K562 (cell line): Measurements from ENCODE around the gene PLEKHG4B. TPM values are rescaled to one million over a fixed set of nuclear protein-coding genes. Genes with fewer than 3 reads are reported as not detected.

Source experiments
- ATAC-seq: fragments of 200-7000 bp; cut with Tn5 transposase; 3 replicates; pipeline ENCODE4 v1.9.1; 2020; ENCODE audit warnings: moderate library complexity
- BruUV-seq: library from RNA; stranded (reverse); fragments of 400-500 nt; replicated peaks from 2 replicates; lab custom pipeline; 2021; lab: Mats Ljungman, UMichigan
- CTCF ChIA-PET: fragments of 300-600 bp; formaldehyde crosslinking; extraction: SDS; loops from one replicate; lab custom pipeline; 2021; ENCODE audit warnings: low intra/inter-chr PET ratio; lab: Yijun Ruan, JAX
- POLR2A ChIA-PET: fragments of 300-600, 350-650 bp; sonication (Branson Sonifier 250); formaldehyde crosslinking; extraction: SDS; loops from one replicate; lab custom pipeline; 2021; ENCODE audit warnings: antibody characterized with exemption, inconsistent platforms; lab: Yijun Ruan, JAX
- DNase-seq, 4 experiments: peaks; one replicate each; pipeline versions ENCODE4 v3.0.0 to v3.0.0-alpha.2; 2011 to 2018; ENCODE audit warnings: low spot score in 3 of 4, mixed read lengths in 3 of 4; ENCODE audit errors: extremely low read depth in 1 of 4
- FAIRE-seq: peaks from 2 replicates; lab custom pipeline; 2011; peaks lifted over from hg19 to GRCh38; lab: Jason Lieb, UNC
- H2AFZ ChIP-seq: 2 replicates; pipeline ENCODE4 v1.6.0; 2011; ENCODE audit warnings: low read depth, low read length, control low read depth, inconsistent platforms
- H3K27ac ChIP-seq: fragments of 200-600 bp; 3 replicates; pipeline ENCODE4 v1.8.0; 2011; ENCODE audit warnings: low read depth, mild to moderate bottlenecking, control low read depth, inconsistent platforms, low read length, moderate library complexity, mixed read lengths; ENCODE audit errors: extremely low read depth
- H3K27me3 ChIP-seq, 2 experiments: fragments of 300-600 bp in 1 of 2; 2 replicates in 1 of 2; 3 replicates in 1 of 2; pipeline versions ENCODE4 v1.6.0 to v1.8.0; 2011; ENCODE audit warnings: inconsistent platforms in 2 of 2, low read length in 2 of 2, mild to moderate bottlenecking in 1 of 2, mixed read lengths in 1 of 2, moderate library complexity in 1 of 2; ENCODE audit not compliant: control insufficient read depth in 2 of 2, insufficient read depth in 2 of 2
- H3K36me3 ChIP-seq: fragments of 300-600 bp; 3 replicates; pipeline ENCODE4 v1.8.0; 2011; ENCODE audit warnings: mild to moderate bottlenecking, low read length, inconsistent platforms; ENCODE audit not compliant: control insufficient read depth, insufficient read depth
- H3K4me1 ChIP-seq, 2 experiments: fragments of 200-600 bp in 1 of 2; replicated peaks in 1 of 2; 2 replicates in 1 of 2; 3 replicates in 1 of 2; pipeline versions ENCODE4 v1.5.1 to v1.8.0; 2011; ENCODE audit warnings: inconsistent platforms in 2 of 2, low read length in 2 of 2, mild to moderate bottlenecking in 1 of 2, mixed read lengths in 1 of 2, moderate library complexity in 1 of 2; ENCODE audit not compliant: control insufficient read depth in 2 of 2, insufficient read depth in 2 of 2
- H3K4me2 ChIP-seq: 2 replicates; pipeline ENCODE4 v1.6.1; 2011; ENCODE audit warnings: low read length, control low read depth, inconsistent platforms, mixed read lengths; ENCODE audit not compliant: insufficient read depth
- H3K4me3 ChIP-seq: fragments of 200-600 bp; sonication (generic), shearing (Covaris generic); 2 replicates; pipeline ENCODE4 v1.5.1; 2016; ENCODE audit warnings: control low read depth, inconsistent platforms
- H3K79me2 ChIP-seq: fragments of 200-600 bp; 3 replicates; pipeline ENCODE4 v1.8.0; 2011; ENCODE audit warnings: low read length, inconsistent platforms; ENCODE audit not compliant: control insufficient read depth, insufficient read depth
- H3K9ac ChIP-seq, 2 experiments: 2 replicates each; pipeline versions ENCODE4 v1.6.0 to v1.6.1; 2011; ENCODE audit warnings: low read depth in 2 of 2, low read length in 2 of 2, control low read depth in 1 of 2, inconsistent platforms in 1 of 2, mild to moderate bottlenecking in 1 of 2, mixed read lengths in 1 of 2; ENCODE audit not compliant: insufficient read depth in 1 of 2
- H3K9me1 ChIP-seq: one replicate; pipeline ENCODE4 v1.6.0; 2011; ENCODE audit warnings: inconsistent platforms, mild to moderate bottlenecking, low read length, moderate library complexity; ENCODE audit not compliant: control insufficient read depth, insufficient read depth
- H3K9me3 ChIP-seq: replicated peaks from 2 replicates; pipeline ENCODE4 v1.5.1; 2011; ENCODE audit warnings: low read depth, low read length, inconsistent platforms; ENCODE audit not compliant: control insufficient read depth, insufficient read depth
- H4K20me1 ChIP-seq: replicated peaks from 2 replicates; pipeline ENCODE4 v1.6.1; 2011; ENCODE audit warnings: low read length, inconsistent platforms, mixed read lengths; ENCODE audit not compliant: control insufficient read depth, insufficient read depth
- BDP1 ChIP-seq: IDR thresholded peaks from 3 replicates; pipeline ENCODE4 v1.6.1; 2011; ENCODE audit not compliant: insufficient read length, insufficient read depth
- CAMTA2 ChIP-seq: fragments of 250-450 bp; sonication (Bioruptor Pico); conservative IDR thresholded peaks from 2 replicates; pipeline ENCODE4 v1.5.1; 2022
- FOXJ2 ChIP-seq: fragments of 200-800 bp; sonication (Bioruptor generic); IDR thresholded peaks from 2 replicates; pipeline ENCODE4 v1.6.1; 2016; ENCODE audit warnings: missing genetic modification characterization, missing compliant biosample characterization
- HDAC2 ChIP-seq: fragments of 450-650 bp; IDR thresholded peaks from 2 replicates; pipeline ENCODE4 v1.6.1; 2016; ENCODE audit warnings: mild to moderate bottlenecking
- HDAC6 ChIP-seq: IDR thresholded peaks from 2 replicates; pipeline ENCODE4 v1.6.1; 2012; ENCODE audit warnings: low read depth, mild to moderate bottlenecking, control low read depth, inconsistent platforms, low read length, moderate library complexity
- NCOA6 ChIP-seq: fragments of 450-650 bp; IDR thresholded peaks from 2 replicates; pipeline ENCODE4 v1.6.1; 2017; ENCODE audit warnings: mild to moderate bottlenecking
- SP2 ChIP-seq: IDR thresholded peaks from 2 replicates; pipeline ENCODE4 v1.6.1; 2011; ENCODE audit warnings: mild to moderate bottlenecking, low read depth, low read length, moderate library complexity; ENCODE audit not compliant: poor library complexity, severe bottlenecking; ENCODE audit errors: extremely low read depth
- STAG1 ChIP-seq: sonication (generic); formaldehyde crosslinking; IDR thresholded peaks from 2 replicates; pipeline ENCODE4 v1.5.0; 2020; ENCODE audit warnings: missing genetic modification reagents, borderline replicate concordance
- THAP12 ChIP-seq: fragments of 250-450 bp; sonication (Bioruptor Pico); IDR thresholded peaks from 2 replicates; pipeline ENCODE4 v1.9.0; 2021; ENCODE audit warnings: mild to moderate bottlenecking, inconsistent platforms
- ZNF12 ChIP-seq: sonication (generic); formaldehyde crosslinking; IDR thresholded peaks from 2 replicates; pipeline ENCODE4 v1.4.0; 2020; ENCODE audit warnings: mild to moderate bottlenecking, missing genetic modification reagents
- WGBS: fragments of 100-300 bp; shearing (Covaris generic); methylation state at CpG from one replicate; pipeline ENCODE4 v1.1.6; 2016; ENCODE audit warnings: low coverage, mixed read lengths; ENCODE audit not compliant: insufficient coverage; ENCODE audit errors: missing lambda C conversion rate; 5-methylcytosine and 5-hydroxymethylcytosine counted together
- in situ Hi-C: fragments of 300-500 bp; cut with MboI; formaldehyde crosslinking; loops from 4 replicates; pipeline ENCODE4 v1.15.0; 2018; ENCODE audit warnings: inconsistent platforms, mixed read lengths
- intact Hi-C: fragments of 100-400 bp; cut with micrococcal nuclease; formaldehyde crosslinking; loops from 2 replicates; pipeline ENCODE4 v1.14.2; 2022
- polyA plus RNA-seq, 8 experiments: library from polyadenylated mRNA; depleted of rRNA in 4 of 8; stranded (reverse) in 5 of 8; unstranded in 3 of 8; fragments of >200 nt; fragmentation: Nextera tagmentation in 2 of 8; fragmentation: Illumina TruSeq in 1 of 8; extraction: Ambion mirVana in 2 of 8; extraction: Trizol in 1 of 8; gene quantifications; 2 replicates each; pipeline versions ENCODE4 v1.2.1 to v1.2.3, GENCODE V29; 2011 to 2014; ENCODE audit warnings: inconsistent platforms in 1 of 8, missing spikeins in 1 of 8
- total RNA-seq, 7 experiments: library from RNA; depleted of rRNA in 6 of 7; stranded (reverse); fragments of >200 nt in 6 of 7; fragmentation: Illumina TruSeq in 2 of 7; extraction: Trizol in 2 of 7; gene quantifications; 2 replicates each; pipeline versions ENCODE4 v1.2.1 to v1.2.3, GENCODE V29; 2011 to 2021; ENCODE audit warnings: low replicate concordance in 1 of 7

Gene PLEKHG4B
- total and polyA plus RNA-seq, 9 of the 15 experiments (the other 6 are each of a cell fraction or from before 2014, with no cell fraction given), result 0.02 TPM; not detected in 8

- no peak for FAIRE-seq
- peaks cover 0 to 7% of the 10 kb centered on the region in 2 experiments; a peak in 1 of 5 replicates for H3K4me1 ChIP-seq
These were observed 64.6 kb downstream of the PLEKHG4B start for GRCh38 chr5:156411-157072.

More at GRCh38 chr5:156411-157072, 64.6 kb downstream of the PLEKHG4B start:
- Histone ChIP-seq H3K9ac (no peak overlapping the region), H3K36me3 (no peaks in the 10 kb centered on the region), H3K27me3 (peaks cover 46 to 82% of the 10 kb centered on the region in 2 experiments), H3K9me1 (no peaks in the 10 kb centered on the region), H3K27ac (no peak overlapping the region), H3K4me2 (no peak overlapping the region), H3K9me3 (no peaks in the 10 kb centered on the region), H2AFZ (no peak overlapping the region), H3K4me3 (no peak overlapping the region), H3K79me2 (no peaks in the 10 kb centered on the region), H4K20me1 (peaks cover 7% of the 10 kb centered on the region; the same call in 1 of the 2 replicates)
- in situ Hi-C loops, result no loop called here
- intact Hi-C loops, result no loop called here
- WGBS, result 2% methylated on average over 17 of the region's 17 CpGs
- no TSS peak for BruUV-seq
- no peak for ATAC-seq
- TF ChIP-seq BDP1 (no peak), HDAC6 (no peak), HDAC2 (no peak), SP2 (no peak), ZNF12 (no peak), NCOA6 (no peak), THAP12 (no peak), CAMTA2 (CRISPR knock-in tag) (no peak), FOXJ2 (no peak), STAG1 (no peak)
- ChIA-PET POLR2A (no interaction called here), CTCF (no interaction called here)
- DNase-seq, result no peak
